ENCODE data around the gene IL33. TPM values are rescaled to one million over a fixed set of nuclear protein-coding genes. Genes with fewer than 3 reads are reported as not detected.

IL33 gene
- total RNA-seq, 2 donors from 2014 or later = 5.3 to 11.4 TPM

DNA sequence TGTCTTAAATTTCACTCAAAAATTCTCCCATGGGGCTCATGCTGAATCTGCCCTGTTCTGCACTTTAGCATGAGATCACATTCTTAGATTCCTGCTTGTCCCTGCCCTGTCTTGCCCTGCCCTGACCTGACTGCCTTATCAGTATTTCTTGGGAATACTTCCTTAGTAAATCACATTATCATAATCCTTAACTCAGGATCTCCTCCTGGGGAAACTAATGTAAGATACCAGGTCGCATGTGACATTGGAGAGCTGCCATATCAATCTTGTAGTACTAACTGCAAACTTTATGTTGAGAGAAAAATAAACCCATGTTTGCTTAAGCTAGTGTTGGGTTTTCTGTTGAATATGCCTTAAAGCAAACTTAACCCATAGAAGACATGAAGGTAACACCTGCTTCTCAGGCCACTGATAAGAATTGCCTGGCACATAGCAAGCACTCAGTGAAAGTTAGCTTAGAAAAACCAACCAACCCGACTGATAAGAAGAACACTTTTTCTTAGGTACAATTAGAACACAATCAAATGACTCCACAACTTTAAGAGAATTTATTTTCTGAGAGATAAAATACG, 53.3 kb downstream of the IL33 start:
- intact Hi-C loops (cut with DNase I, micrococcal nuclease) = no loop called here
- DNase-seq (peak; percentile 29 to 44), ATAC-seq (peak; percentile 95)

DNA sequence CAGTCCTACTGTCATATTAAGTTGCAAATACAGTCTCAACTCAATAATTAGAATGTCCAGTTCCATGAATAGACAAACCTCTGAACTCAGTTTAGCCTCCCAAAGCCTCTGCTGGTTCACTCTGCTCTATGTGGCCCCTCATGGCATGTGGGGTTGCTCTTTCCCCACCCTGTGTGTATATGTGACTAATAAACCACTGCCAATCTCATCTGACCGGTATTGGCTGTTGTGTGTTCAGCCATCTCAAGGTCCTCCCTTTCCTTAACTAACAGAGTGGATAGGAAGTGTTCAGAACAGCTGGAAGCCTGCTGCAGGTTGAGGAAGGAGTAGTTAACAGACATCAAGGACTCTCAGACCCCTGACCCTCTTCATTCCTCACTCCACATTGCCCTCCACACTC, 55.3 kb downstream of the IL33 start:
- intact Hi-C loops (cut with DNase I, micrococcal nuclease) = no loop called here
- no peak for DNase-seq
- ATAC-seq = no peak

DNA sequence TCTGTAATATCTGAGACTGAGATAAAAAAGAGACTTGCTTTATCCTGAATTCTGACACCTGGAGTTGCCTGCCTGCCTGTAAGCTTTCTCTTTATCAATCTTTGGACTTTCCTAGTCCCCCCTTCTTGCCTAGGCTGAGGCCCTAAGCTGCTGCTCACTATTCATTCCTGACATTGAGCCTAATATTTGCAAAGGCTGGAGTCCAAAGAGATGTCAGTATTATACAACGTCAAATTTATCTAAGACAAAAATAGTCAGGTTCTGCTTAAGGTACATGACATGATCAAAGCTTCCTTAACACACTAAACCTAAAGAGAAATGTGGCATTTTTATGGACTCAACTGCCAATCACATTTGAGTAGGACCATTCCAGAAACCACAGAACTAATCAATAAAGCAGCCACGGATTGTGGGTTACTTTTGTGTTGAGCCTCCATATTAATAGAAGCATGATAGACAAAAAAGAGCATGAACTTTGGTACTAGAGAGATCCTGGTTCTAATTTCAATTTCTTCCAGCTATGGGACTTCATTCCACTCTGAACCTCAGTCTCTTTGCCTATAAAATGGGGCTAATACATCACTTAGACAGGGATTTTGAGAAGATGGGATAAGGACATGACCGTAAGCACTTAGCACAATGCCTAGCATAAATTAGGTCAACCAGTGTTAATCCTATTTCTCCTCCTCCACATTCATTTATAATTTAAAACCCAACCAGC, 56.1 kb downstream of the IL33 start:
- intact Hi-C loops (cut with DNase I, micrococcal nuclease) = no loop called here

DNA sequence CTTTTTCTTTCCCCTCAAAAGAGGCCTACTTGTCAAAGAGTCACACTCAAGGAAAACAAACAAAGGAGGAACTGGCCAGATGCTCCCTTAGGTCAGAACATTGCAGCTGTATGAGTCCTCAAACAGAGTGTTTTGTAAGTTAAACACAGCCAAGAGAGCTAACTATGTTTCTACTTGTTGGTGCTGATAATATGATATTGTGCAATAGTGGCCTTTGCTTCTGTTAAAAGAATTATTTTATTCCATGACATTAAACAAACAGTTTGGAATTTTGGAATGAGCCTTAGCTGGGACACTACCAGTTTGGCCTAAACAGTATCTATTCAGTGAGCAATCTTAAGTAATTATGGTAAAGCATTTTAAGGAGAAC, 56.6 kb downstream of the IL33 start:
- ATAC-seq (peak; percentile 51), DNase-seq (no peak)
- intact Hi-C loops (cut with DNase I, micrococcal nuclease) = no loop called here

More for the DNA sequence above, 56.1 kb downstream of the IL33 start:
- DNase-seq (no peak), ATAC-seq (no peak)

DNA sequence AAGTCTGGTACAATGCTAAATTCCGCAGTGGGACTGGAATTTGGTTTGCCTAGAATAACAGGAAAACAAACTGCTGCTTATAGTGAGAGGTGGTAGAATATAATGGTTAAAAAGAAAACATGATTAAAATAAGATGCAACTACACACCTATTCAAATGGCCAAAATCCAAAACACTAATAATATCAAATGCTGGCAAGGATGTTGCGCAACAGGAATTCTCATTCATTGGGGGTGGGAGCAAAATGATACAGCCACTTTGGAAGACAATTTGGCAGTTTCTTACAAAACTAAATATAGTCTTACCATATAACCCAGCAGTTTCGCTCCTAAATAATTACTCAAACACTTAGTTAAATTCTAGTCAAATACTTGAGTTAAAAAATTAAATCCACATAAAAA, 61.8 kb downstream of the IL33 start:
- ATAC-seq = no peak
- intact Hi-C loops (cut with DNase I, micrococcal nuclease) = no loop called here
- no peak for DNase-seq

DNA sequence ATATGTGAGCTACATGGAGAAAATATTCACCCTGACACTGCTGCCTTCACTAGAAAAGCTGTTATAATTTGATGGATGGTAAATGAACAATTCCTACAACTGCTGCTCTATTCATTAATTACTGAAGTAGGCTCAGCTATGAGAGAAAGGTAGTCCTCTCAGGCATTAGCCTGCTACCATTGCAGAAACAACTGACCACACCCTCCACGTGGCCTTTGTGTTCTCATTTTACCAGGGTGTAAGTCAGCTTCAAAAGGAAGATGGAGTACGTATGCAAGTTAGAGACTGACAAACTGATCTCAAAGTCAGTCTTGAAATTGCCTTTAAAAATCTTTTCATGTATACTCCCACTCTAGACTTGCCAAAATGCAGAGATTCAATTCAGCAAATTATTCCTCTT, 86.3 kb downstream of the IL33 start:
- intact Hi-C loops (cut with DNase I, micrococcal nuclease) = loop anchor here in 1 of 2 donors (10.0 kb wide), 1 partner anchor 417 kb away; no protein-coding TSS in a partner anchor
- DNase-seq (no peak), ATAC-seq (no peak)

DNA sequence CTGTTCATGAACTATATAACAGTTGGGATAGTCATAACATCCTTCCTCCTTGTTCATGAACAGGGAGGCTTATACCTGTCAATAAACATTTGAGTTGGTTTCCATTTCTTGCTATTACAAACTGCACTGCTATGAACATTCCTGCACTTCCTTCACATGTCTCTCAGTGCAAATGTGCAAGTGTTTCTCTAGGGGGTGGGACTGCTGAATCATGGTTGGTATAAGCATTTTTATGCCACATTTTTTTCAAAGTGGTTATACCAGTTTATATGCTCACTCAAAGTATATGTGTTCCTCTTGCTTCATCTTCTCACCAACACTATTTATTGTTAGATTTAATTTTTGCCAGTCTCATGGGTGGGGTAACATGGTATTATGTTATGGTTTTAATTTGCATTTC, 86.8 kb downstream of the IL33 start:
- intact Hi-C loops (cut with DNase I, micrococcal nuclease) = loop anchor here in 1 of 2 donors (10.0 kb wide), 1 partner anchor 418 kb away; no protein-coding TSS in a partner anchor
- ATAC-seq = no peak
- DNase-seq = no peak

DNA sequence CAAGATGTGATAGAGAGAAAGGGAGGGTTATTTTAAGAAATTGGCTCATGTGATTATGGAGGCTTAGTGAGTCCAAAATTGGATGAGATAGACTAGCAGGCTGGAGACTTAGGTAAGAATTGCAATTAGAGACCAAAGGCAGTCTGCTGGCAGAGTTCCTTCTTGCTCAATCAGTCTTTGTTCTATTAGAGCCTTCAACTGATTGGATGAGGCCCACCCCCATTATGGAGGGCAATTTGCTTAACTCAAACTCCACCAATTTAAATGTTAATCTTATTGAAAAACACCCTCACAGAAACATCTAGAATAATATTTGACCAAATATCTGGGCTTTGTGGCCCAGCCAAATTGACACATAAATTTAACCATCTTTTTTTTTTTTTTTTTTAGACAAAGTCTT, 88.6 kb downstream of the IL33 start:
- DNase-seq (no peak), ATAC-seq (no peak)
- intact Hi-C loops (cut with DNase I, micrococcal nuclease) = loop anchor here in 1 of 2 donors (10.0 kb wide), 1 partner anchor 419 kb away; no protein-coding TSS in a partner anchor

DNA sequence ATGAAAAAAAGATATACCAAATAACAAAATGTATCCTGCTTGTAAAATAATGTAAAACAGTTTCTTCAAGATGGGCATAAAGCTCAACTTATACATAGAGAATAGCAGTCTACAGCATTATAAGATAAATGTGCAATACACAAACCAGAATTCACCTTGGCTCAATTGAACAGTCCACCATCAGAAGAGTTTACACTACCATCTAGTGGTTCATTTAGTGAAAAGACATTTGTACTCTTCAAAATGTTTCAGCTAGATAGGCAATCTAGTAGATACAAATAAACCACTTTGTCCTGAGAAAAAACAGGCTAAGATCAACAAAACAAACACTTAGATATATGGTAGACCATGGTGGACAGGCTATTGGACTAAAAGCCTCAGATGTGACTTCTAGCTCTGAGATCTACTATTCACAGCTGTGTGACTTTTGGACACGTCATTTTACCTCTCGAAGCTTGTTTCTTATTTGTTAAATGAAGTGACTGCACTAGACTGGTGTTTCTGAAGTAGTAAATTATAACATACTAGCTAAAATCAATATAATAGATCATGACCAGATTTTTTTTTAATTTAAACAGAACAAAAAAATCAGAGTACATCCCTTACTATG, 90.5 kb downstream of the IL33 start:
- ATAC-seq = peak; percentile 83
- DNase-seq = no peak
- intact Hi-C loops (cut with DNase I, micrococcal nuclease) = loop anchor here in 1 of 2 donors (5.0 to 10.0 kb wide), 3 partner anchors 109 to 421 kb away; no protein-coding TSS in a partner anchor

Other genes starting within 250 kb of the IL33 start
- 1 to 10 TPM; 7.1 to 9.5 TPM for gene RANBP6, start 200.2 kb upstream of the IL33 start, total RNA-seq
- not detected for gene TPD52L3, start 112.6 kb downstream of the IL33 start, total RNA-seq
- gene UHRF2, start 197.4 kb downstream of the IL33 start, total RNA-seq = 10 to 100 TPM; 28.5 to 29.1 TPM